HG03175 (cell line): ENCODE data around the gene GUCD1.

Experiments used
- ATAC-seq: cut with Tn5 transposase; IDR thresholded peaks from one replicate; pipeline ENCODE4 v1.9.1; 2021; ENCODE audit warnings: mild to moderate bottlenecking, moderate library complexity; ENCODE audit not compliant: unreplicated experiment

GUCD1 gene

GRCh38 chr22:24590596-24591173 lies 35.7 kb upstream of the GUCD1 start:
- no peak for ATAC-seq

- no peak for ATAC-seq
Observed at GRCh38 chr22:24589518-24590030, 34.6 kb upstream of the GUCD1 start.

GRCh38 chr22:24588757-24589481 lies 34.0 kb upstream of the GUCD1 start:
- no peak for ATAC-seq

GRCh38 chr22:24588381-24588756 lies 33.4 kb upstream of the GUCD1 start:
- ATAC-seq = no peak

GRCh38 chr22:24587948-24588347 lies 33.0 kb upstream of the GUCD1 start:
- no peak for ATAC-seq

- no peak for ATAC-seq
Observed at GRCh38 chr22:24587251-24587650, 32.3 kb upstream of the GUCD1 start.

GRCh38 chr22:24585927-24586546 lies 31.1 kb upstream of the GUCD1 start:
- no peak for ATAC-seq

GRCh38 chr22:24585461-24585860 lies 30.5 kb upstream of the GUCD1 start:
- ATAC-seq = no peak

GRCh38 chr22:24584871-24585411 lies 30.0 kb upstream of the GUCD1 start:
- ATAC-seq = no peak

GRCh38 chr22:24584166-24584790 lies 29.3 kb upstream of the GUCD1 start:
- ATAC-seq = no peak

GRCh38 chr22:24583221-24584165 lies 28.6 kb upstream of the GUCD1 start:
- ATAC-seq = no peak

- ATAC-seq = no peak
Observed at GRCh38 chr22:24582056-24582814, 27.3 kb upstream of the GUCD1 start.

GRCh38 chr22:24580276-24580675 lies 25.3 kb upstream of the GUCD1 start:
- ATAC-seq = no peak

- ATAC-seq = no peak
Observed at GRCh38 chr22:24579258-24579601, 24.3 kb upstream of the GUCD1 start.

- ATAC-seq = no peak
Observed at GRCh38 chr22:24578355-24579257, 23.7 kb upstream of the GUCD1 start.

- ATAC-seq = no peak
Observed at GRCh38 chr22:24576778-24577177, 21.8 kb upstream of the GUCD1 start.

- no peak for ATAC-seq
Observed at GRCh38 chr22:24571266-24571665, 16.3 kb upstream of the GUCD1 start.

GRCh38 chr22:24567668-24568067 lies 12.7 kb upstream of the GUCD1 start:
- no peak for ATAC-seq
